ENCODE measurements around the gene ANGPTL2.

Gene ANGPTL2

GRCh38 chr9:127143920-127144465 lies 21.6 kb upstream of the ANGPTL2 start:
- TF ChIP-seq, protein P1, sequence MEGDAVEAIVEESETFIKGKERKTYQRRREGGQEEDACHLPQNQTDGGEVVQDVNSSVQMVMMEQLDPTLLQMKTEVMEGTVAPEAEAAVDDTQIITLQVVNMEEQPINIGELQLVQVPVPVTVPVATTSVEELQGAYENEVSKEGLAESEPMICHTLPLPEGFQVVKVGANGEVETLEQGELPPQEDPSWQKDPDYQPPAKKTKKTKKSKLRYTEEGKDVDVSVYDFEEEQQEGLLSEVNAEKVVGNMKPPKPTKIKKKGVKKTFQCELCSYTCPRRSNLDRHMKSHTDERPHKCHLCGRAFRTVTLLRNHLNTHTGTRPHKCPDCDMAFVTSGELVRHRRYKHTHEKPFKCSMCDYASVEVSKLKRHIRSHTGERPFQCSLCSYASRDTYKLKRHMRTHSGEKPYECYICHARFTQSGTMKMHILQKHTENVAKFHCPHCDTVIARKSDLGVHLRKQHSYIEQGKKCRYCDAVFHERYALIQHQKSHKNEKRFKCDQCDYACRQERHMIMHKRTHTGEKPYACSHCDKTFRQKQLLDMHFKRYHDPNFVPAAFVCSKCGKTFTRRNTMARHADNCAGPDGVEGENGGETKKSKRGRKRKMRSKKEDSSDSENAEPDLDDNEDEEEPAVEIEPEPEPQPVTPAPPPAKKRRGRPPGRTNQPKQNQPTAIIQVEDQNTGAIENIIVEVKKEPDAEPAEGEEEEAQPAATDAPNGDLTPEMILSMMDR (IDR thresholded peaks at IDR 0.05; ENCODE audit: insufficient read depth, low read length, missing control alignments), result no peak
- H3K4me3 ChIP-seq (ENCODE audit: low read depth, low read length), result no peak overlapping the region
- POLR2A ChIA-PET, result interaction anchor here (0.7 kb wide), 1 partner anchor 154 kb away, joined by 3 read pairs; no protein-coding TSS in a partner anchor
- no peak for DNase-seq (ENCODE audit: low read depth, low spot score)
- CTCF ChIA-PET, result interaction anchor here (4.0 kb wide), 1 partner anchor 10 kb away, joined by 12 read pairs; no protein-coding TSS in a partner anchor

- H3K4me3 ChIP-seq (ENCODE audit: low read depth, low read length), result no peak overlapping the region
- POLR2A ChIA-PET, result interaction anchor here (0.7 kb wide), 1 partner anchor 153 kb away, joined by 3 read pairs; no protein-coding TSS in a partner anchor
- TF ChIP-seq, protein P1 (IDR thresholded peaks at IDR 0.05; ENCODE audit: insufficient read depth, low read length, missing control alignments), result no peak
- CTCF ChIA-PET, result interaction anchor here (4.0 kb wide), 1 partner anchor 9 kb away, joined by 12 read pairs; no protein-coding TSS in a partner anchor
- DNase-seq (ENCODE audit: low read depth, low spot score), result no peak
Measured at GRCh38 chr9:127142931-127143464, 20.6 kb upstream of the ANGPTL2 start.

DNA sequence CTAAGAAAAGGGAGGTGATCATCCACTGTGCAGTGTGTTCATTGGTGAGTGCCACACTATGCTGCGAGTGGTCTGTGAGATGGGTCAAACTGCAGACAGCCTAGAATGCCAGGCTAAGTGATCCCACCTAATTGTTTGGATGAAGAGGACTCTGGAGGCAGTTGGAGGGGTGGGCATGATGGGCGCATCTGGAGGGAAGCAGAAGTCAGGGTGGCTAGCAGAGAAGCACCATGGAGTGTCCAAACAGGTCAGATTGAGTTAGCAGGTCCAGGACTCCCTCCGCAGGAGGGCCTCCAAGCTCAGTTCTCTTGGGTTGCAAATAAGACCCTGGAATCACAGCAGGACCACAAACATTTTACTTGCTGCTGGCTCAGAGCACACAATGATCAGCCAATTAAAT lies 19.9 kb upstream of the ANGPTL2 start:
- ChIA-PET CTCF (no interaction called here), POLR2A (no interaction called here)
- TF ChIP-seq, protein P1 (IDR thresholded peaks at IDR 0.05; ENCODE audit: insufficient read depth, low read length, missing control alignments), result no peak
- no peak for DNase-seq (ENCODE audit: low read depth, low spot score)
- H3K4me3 ChIP-seq (ENCODE audit: low read depth, low read length), result no peak overlapping the region

GRCh38 chr9:127140842-127141675 lies 18.6 kb upstream of the ANGPTL2 start:
- ChIA-PET POLR2A (no interaction called here), CTCF (interaction anchor here (0.9 kb wide), 1 partner anchor 176 kb away, joined by 5 read pairs; no protein-coding TSS in a partner anchor)
- no peak overlapping the region for H3K4me3 ChIP-seq (ENCODE audit: low read depth, low read length)
- DNase-seq (ENCODE audit: low read depth, low spot score), result no peak
- TF ChIP-seq, protein P1 (IDR thresholded peaks at IDR 0.05; ENCODE audit: insufficient read depth, low read length, missing control alignments), result no peak

GRCh38 chr9:127140181-127140580 lies 17.7 kb upstream of the ANGPTL2 start:
- ChIA-PET CTCF (no interaction called here), POLR2A (no interaction called here)
- H3K4me3 ChIP-seq (ENCODE audit: low read depth, low read length), result no peak overlapping the region
- no peak for DNase-seq (ENCODE audit: low read depth, low spot score)
- TF ChIP-seq, protein P1 (IDR thresholded peaks at IDR 0.05; ENCODE audit: insufficient read depth, low read length, missing control alignments), result no peak

GRCh38 chr9:127139775-127140174 lies 17.3 kb upstream of the ANGPTL2 start:
- TF ChIP-seq, protein P1 (IDR thresholded peaks at IDR 0.05; ENCODE audit: insufficient read depth, low read length, missing control alignments), result no peak
- CTCF ChIA-PET, result no interaction called here
- POLR2A ChIA-PET, result no interaction called here

More at GRCh38 chr9:127139775-127140174, 17.3 kb upstream of the ANGPTL2 start:
- no peak overlapping the region for H3K4me3 ChIP-seq (ENCODE audit: low read depth, low read length)
- no peak for DNase-seq (ENCODE audit: low read depth, low spot score)

Data from AG04449 (cell line).